B cell (primary cell): ENCODE results near the gene OR10A3. TPM values are rescaled to one million over a fixed set of nuclear protein-coding genes. Genes with fewer than 3 reads are reported as not detected.

ENCODE experiments used
- ATAC-seq: fragments of 200-7000 bp; cut with Tn5 transposase; one replicate; pipeline ENCODE4 v1.10.0; 2021; ENCODE audit warnings: low read depth, mild to moderate bottlenecking, moderate number of reproducible peaks, moderate library complexity
- CTCF ChIA-PET: fragments of 350-600 bp; sonication (Branson Sonifier 250); formaldehyde crosslinking; loops from one replicate; lab custom pipeline; 2021; ENCODE audit warnings: antibody characterized with exemption, inconsistent platforms; lab: Charles Lee
- POLR2A ChIA-PET: fragments of 350-600 bp; sonication (Branson Sonifier 250); formaldehyde crosslinking; loops from one replicate; lab custom pipeline; 2021; ENCODE audit warnings: antibody characterized with exemption; lab: Charles Lee
- DNase-seq: peaks from one replicate; pipeline ENCODE4 v3.0.0; 2013
- H2AFZ ChIP-seq: 2 replicates; pipeline ENCODE4 v1.6.1; 2012; ENCODE audit warnings: mild to moderate bottlenecking, low read depth, low read length; ENCODE audit not compliant: insufficient read depth, poor library complexity, severe bottlenecking
- H3K27ac ChIP-seq, 2 donors: 1 replicate in 1 of 2; 2 replicates in 1 of 2; pipeline ENCODE4 v1.5.1; 2012 to 2013; ENCODE audit warnings: low read length in 2 of 2, mild to moderate bottlenecking in 2 of 2, moderate library complexity in 1 of 2
- H3K27me3 ChIP-seq, 4 experiments: fragments of 200-600 bp in 1 of 4; sonication (generic) in 1 of 4; replicated peaks in 1 of 4; 1 replicate in 2 of 4; 2 replicates in 2 of 4; pipeline versions ENCODE4 v1.6.1 to v1.7.0; 2013 to 2016; ENCODE audit warnings: low read length in 3 of 4, mild to moderate bottlenecking in 2 of 4, mixed read lengths in 1 of 4, moderate library complexity in 1 of 4; ENCODE audit not compliant: insufficient read depth in 4 of 4, control insufficient read depth in 3 of 4; ENCODE audit errors: control extremely low read depth in 1 of 4
- H3K36me3 ChIP-seq, 2 experiments: replicated peaks in 1 of 2; 1 replicate in 1 of 2; 2 replicates in 1 of 2; pipeline versions ENCODE4 v1.6.1 to v1.7.1; 2013; ENCODE audit warnings: low read length in 1 of 2; ENCODE audit not compliant: insufficient read depth in 2 of 2, control insufficient read depth in 1 of 2; ENCODE audit errors: control extremely low read depth in 1 of 2, extremely low read depth in 1 of 2
- H3K4me1 ChIP-seq, 2 donors: fragments of 200-600 bp in 1 of 2; sonication (generic) in 1 of 2; 1 replicate in 1 of 2; 2 replicates in 1 of 2; pipeline versions ENCODE4 v1.5.1 to v1.6.1; 2013 to 2017; ENCODE audit warnings: low read length in 2 of 2; ENCODE audit not compliant: control insufficient read depth in 2 of 2, insufficient read depth in 2 of 2
- H3K4me2 ChIP-seq: replicated peaks from 2 replicates; pipeline ENCODE3; 2012; ENCODE audit warnings: mild to moderate bottlenecking, low read depth, low read length; ENCODE audit not compliant: poor library complexity, severe bottlenecking
- H3K4me3 ChIP-seq, 5 experiments: fragments of 200-600 bp in 1 of 5; sonication (generic) in 1 of 5; 1 replicate in 3 of 5; 2 replicates in 2 of 5; pipeline versions ENCODE4 v1.5.1 to v1.7.0; 2011 to 2016; ENCODE audit warnings: low read length in 4 of 5, mild to moderate bottlenecking in 4 of 5, low read depth in 2 of 5, control low read depth in 1 of 5, moderate library complexity in 1 of 5; ENCODE audit not compliant: insufficient read depth in 1 of 5; ENCODE audit errors: control extremely low read depth in 1 of 5, extremely low read depth in 1 of 5
- H3K79me2 ChIP-seq: fragments of 200-600 bp; sonication (generic); one replicate; pipeline ENCODE4 v1.6.0; 2016; ENCODE audit warnings: low read length; ENCODE audit not compliant: control insufficient read depth, insufficient read depth
- H3K9ac ChIP-seq: fragments of 200-600 bp; sonication (generic); 2 replicates; pipeline ENCODE4 v1.6.1; 2017; ENCODE audit warnings: mild to moderate bottlenecking, low read length, moderate library complexity
- H3K9me3 ChIP-seq, 3 donors: one replicate each; pipeline versions ENCODE4 v1.6.1 to v1.7.1; 2013; ENCODE audit warnings: low read length in 2 of 3; ENCODE audit not compliant: control insufficient read depth in 2 of 3, insufficient read depth in 1 of 3; ENCODE audit errors: control extremely low read depth in 1 of 3
- H4K20me1 ChIP-seq: 2 replicates; pipeline ENCODE4 v1.6.0; 2012; ENCODE audit warnings: mild to moderate bottlenecking, low read length; ENCODE audit not compliant: insufficient read depth, control insufficient read depth, poor library complexity, severe bottlenecking
- H3K27ac Mint-ChIP-seq: one replicate; pipeline ENCODE4 v1.8.0; 2021; ENCODE audit warnings: mixed read lengths
- H3K27me3 Mint-ChIP-seq: one replicate; pipeline ENCODE4 v1.8.0; 2021; ENCODE audit warnings: mixed read lengths
- H3K4me1 Mint-ChIP-seq: one replicate; pipeline ENCODE4 v1.8.0; 2021; ENCODE audit warnings: mixed read lengths
- H3K4me3 Mint-ChIP-seq: one replicate; pipeline ENCODE4 v1.8.0; 2021; ENCODE audit warnings: mixed read lengths
- H3K9me3 Mint-ChIP-seq: one replicate; pipeline ENCODE4 v1.8.0; 2022; ENCODE audit warnings: mixed read lengths; ENCODE audit not compliant: insufficient read depth
- EZH2 ChIP-seq: IDR thresholded peaks from 2 replicates; pipeline ENCODE4 v1.6.1; 2012; ENCODE audit warnings: borderline replicate concordance, low read depth, mild to moderate bottlenecking, moderate library complexity, low read length; ENCODE audit not compliant: insufficient read depth, poor library complexity, severe bottlenecking
- whole genome bisulfite sequencing: methylation state at CpG from one replicate; pipeline ENCODE4 v1.1.5; 2013; ENCODE audit warnings: missing lambda C conversion rate; ENCODE audit not compliant: insufficient coverage; 5-methylcytosine and 5-hydroxymethylcytosine counted together
- intact Hi-C: fragments of 100-400 bp; cut with micrococcal nuclease; formaldehyde crosslinking; loops from one replicate; pipeline ENCODE4 v1.10.0; 2022
- polyA plus RNA-seq: library from polyadenylated mRNA; depleted of rRNA; stranded (reverse); fragments of >200 nt; gene quantifications from 2 replicates; pipeline ENCODE4 v1.2.3, GENCODE V29; 2012
- total RNA-seq, 2 donors: library from RNA; stranded (reverse); fragments of 120-200 nt in 1 of 2; gene quantifications; 1 replicate in 1 of 2; 2 replicates in 1 of 2; pipeline versions ENCODE4 v1.2.3 to v1.2.4, GENCODE V29; 2013 to 2022
- TF ChIP-seq, protein P1 (sequence below): fragments of 200-600 bp; IDR thresholded peaks from one replicate; pipeline ENCODE4 v1.8.0; 2022; ENCODE audit warnings: antibody characterized with exemption, mild to moderate bottlenecking

OR10A3 gene
- total and polyA plus RNA-seq, 2 donors (not counting 1 experiment from before 2014, with no cell fraction given) = not detected

DNA sequence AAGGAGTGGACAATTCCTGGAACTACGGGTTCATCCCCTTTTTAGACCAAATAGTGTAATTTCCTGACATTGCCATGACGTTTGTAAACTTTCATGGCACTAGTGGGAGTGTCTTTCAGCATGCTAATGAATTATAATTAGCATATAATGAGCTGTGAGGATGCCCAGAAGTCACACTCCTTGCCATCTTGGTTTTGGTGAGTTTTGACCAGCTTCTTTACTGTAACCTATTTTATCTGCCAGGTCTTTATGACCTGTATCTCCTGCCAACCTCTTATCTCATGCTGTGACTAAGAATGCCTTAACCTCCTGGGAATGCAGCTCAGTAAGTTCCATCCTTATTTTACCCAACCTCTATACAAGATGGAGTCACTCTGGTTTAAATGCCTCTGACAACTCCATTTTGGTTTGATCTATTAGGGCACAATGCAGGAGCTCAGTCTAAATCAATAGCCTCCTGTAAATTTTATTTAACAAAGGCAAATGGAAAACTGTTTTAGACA, 31.2 kb downstream of the OR10A3 start:
- POLR2A ChIA-PET = no interaction called here
- H3K79me2 ChIP-seq = no peaks in the 10 kb centered on the region
- no peaks in the 10 kb centered on the region for H3K4me1 Mint-ChIP-seq
- no peak overlapping the region for H3K4me2 ChIP-seq
- no peak overlapping the region for H2AFZ ChIP-seq
- no peaks in the 10 kb centered on the region for H4K20me1 ChIP-seq
- no peak overlapping the region for H3K27ac Mint-ChIP-seq
- intact Hi-C loops = no loop called here
- no peaks in the 10 kb centered on the region for H3K4me1 ChIP-seq
- TF ChIP-seq EZH2 = no peak
- TF ChIP-seq, protein P1, sequence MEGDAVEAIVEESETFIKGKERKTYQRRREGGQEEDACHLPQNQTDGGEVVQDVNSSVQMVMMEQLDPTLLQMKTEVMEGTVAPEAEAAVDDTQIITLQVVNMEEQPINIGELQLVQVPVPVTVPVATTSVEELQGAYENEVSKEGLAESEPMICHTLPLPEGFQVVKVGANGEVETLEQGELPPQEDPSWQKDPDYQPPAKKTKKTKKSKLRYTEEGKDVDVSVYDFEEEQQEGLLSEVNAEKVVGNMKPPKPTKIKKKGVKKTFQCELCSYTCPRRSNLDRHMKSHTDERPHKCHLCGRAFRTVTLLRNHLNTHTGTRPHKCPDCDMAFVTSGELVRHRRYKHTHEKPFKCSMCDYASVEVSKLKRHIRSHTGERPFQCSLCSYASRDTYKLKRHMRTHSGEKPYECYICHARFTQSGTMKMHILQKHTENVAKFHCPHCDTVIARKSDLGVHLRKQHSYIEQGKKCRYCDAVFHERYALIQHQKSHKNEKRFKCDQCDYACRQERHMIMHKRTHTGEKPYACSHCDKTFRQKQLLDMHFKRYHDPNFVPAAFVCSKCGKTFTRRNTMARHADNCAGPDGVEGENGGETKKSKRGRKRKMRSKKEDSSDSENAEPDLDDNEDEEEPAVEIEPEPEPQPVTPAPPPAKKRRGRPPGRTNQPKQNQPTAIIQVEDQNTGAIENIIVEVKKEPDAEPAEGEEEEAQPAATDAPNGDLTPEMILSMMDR = no peak
- no peak for DNase-seq
- WGBS = no CpG with 5 or more reads among the region's 2 CpGs
- H3K9me3 Mint-ChIP-seq = no peaks in the 10 kb centered on the region
- H3K27me3 ChIP-seq = peaks cover 0 to 6% (median 2%) of the 10 kb centered on the region in 4 experiments
- peaks cover 32% of the 10 kb centered on the region for H3K27me3 Mint-ChIP-seq
- no peaks in the 10 kb centered on the region for H3K36me3 ChIP-seq
- CTCF ChIA-PET = no interaction called here
- no peak overlapping the region for H3K4me3 Mint-ChIP-seq
- no peaks in the 10 kb centered on the region for H3K9me3 ChIP-seq
- no peak overlapping the region for H3K9ac ChIP-seq
- H3K27ac ChIP-seq = no peak overlapping the region
- ATAC-seq = no peak
- H3K4me3 ChIP-seq = no peak overlapping the region

- Histone ChIP-seq H3K4me2 (no peak overlapping the region), H3K9ac (no peak overlapping the region), H3K27me3 (peaks cover 0 to 6% (median 2%) of the 10 kb centered on the region in 4 experiments), H4K20me1 (no peaks in the 10 kb centered on the region), H3K9me3 (no peaks in the 10 kb centered on the region), H3K36me3 (no peaks in the 10 kb centered on the region), H3K4me3 (no peak overlapping the region), H3K4me1 (no peaks in the 10 kb centered on the region), H3K27ac (no peak overlapping the region), H3K79me2 (no peaks in the 10 kb centered on the region), H2AFZ (no peak overlapping the region)
- no peak for TF ChIP-seq EZH2
- TF ChIP-seq, protein P1 = no peak
- Mint-ChIP-seq H3K4me3 (no peak overlapping the region), H3K27ac (no peak overlapping the region), H3K4me1 (no peaks in the 10 kb centered on the region), H3K9me3 (no peaks in the 10 kb centered on the region), H3K27me3 (peaks cover 34% of the 10 kb centered on the region)
- WGBS = 67% methylated on average over 1 of the region's 2 CpGs
- DNase-seq = no peak
- no peak for ATAC-seq
- intact Hi-C loops = no loop called here
- CTCF ChIA-PET = no interaction called here
- POLR2A ChIA-PET = no interaction called here
These were observed 31.8 kb downstream of the OR10A3 start for GRCh38 chr11:7909585-7910285.
